Osteocyte (in vitro differentiated cells): Measurements from ENCODE around the gene ENO1. TPM values are rescaled to one million over a fixed set of nuclear protein-coding genes. Genes with fewer than 3 reads are reported as not detected.

ENCODE experiments used
- DNase-seq: peaks from one replicate; pipeline ENCODE4 v3.0.0; 2021; ENCODE audit warnings: mixed read lengths; ENCODE audit not compliant: unreplicated experiment; ENCODE audit errors: extremely low spot score
- H3K27ac Mint-ChIP-seq: one replicate; pipeline ENCODE4 v1.8.0; 2021; ENCODE audit warnings: mild to moderate bottlenecking, mixed read lengths; ENCODE audit not compliant: unreplicated experiment
- H3K27me3 Mint-ChIP-seq: one replicate; pipeline ENCODE4 v1.8.0; 2021; ENCODE audit warnings: mixed read lengths; ENCODE audit not compliant: unreplicated experiment
- H3K36me3 Mint-ChIP-seq: one replicate; pipeline ENCODE4 v1.8.0; 2021; ENCODE audit warnings: mixed read lengths; ENCODE audit not compliant: unreplicated experiment
- H3K4me1 Mint-ChIP-seq: one replicate; pipeline ENCODE4 v1.8.0; 2021; ENCODE audit warnings: mixed read lengths; ENCODE audit not compliant: unreplicated experiment
- H3K4me3 Mint-ChIP-seq: one replicate; pipeline ENCODE4 v1.8.0; 2021; ENCODE audit warnings: mild to moderate bottlenecking, moderate library complexity, mixed read lengths; ENCODE audit not compliant: unreplicated experiment
- H3K9me3 Mint-ChIP-seq: one replicate; pipeline ENCODE4 v1.8.0; 2021; ENCODE audit warnings: mixed read lengths; ENCODE audit not compliant: unreplicated experiment
- total RNA-seq: library from RNA; stranded (reverse); gene quantifications from 2 replicates; pipeline ENCODE4 v1.2.1, GENCODE V29; 2021
- TF ChIP-seq, protein P1 (sequence below): fragments of 200-600 bp; sonication (generic); IDR thresholded peaks from 2 replicates; pipeline ENCODE4 v1.5.0; 2021; ENCODE audit warnings: antibody characterized with exemption, mild to moderate bottlenecking, moderate library complexity

ENO1 gene
- total RNA-seq, 1 donor from 2014 or later = 744 TPM

- H3K36me3 Mint-ChIP-seq = peaks cover 35% of the 10 kb centered on the region
- TF ChIP-seq, protein P1, sequence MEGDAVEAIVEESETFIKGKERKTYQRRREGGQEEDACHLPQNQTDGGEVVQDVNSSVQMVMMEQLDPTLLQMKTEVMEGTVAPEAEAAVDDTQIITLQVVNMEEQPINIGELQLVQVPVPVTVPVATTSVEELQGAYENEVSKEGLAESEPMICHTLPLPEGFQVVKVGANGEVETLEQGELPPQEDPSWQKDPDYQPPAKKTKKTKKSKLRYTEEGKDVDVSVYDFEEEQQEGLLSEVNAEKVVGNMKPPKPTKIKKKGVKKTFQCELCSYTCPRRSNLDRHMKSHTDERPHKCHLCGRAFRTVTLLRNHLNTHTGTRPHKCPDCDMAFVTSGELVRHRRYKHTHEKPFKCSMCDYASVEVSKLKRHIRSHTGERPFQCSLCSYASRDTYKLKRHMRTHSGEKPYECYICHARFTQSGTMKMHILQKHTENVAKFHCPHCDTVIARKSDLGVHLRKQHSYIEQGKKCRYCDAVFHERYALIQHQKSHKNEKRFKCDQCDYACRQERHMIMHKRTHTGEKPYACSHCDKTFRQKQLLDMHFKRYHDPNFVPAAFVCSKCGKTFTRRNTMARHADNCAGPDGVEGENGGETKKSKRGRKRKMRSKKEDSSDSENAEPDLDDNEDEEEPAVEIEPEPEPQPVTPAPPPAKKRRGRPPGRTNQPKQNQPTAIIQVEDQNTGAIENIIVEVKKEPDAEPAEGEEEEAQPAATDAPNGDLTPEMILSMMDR = no peak
- peaks cover 67% of the 10 kb centered on the region for H3K4me1 Mint-ChIP-seq
- DNase-seq = no peak
- peak overlapping the region; percentile 95 for H3K27ac Mint-ChIP-seq
- no peaks in the 10 kb centered on the region for H3K9me3 Mint-ChIP-seq
- peak overlapping the region; percentile 57 for H3K4me3 Mint-ChIP-seq
- H3K27me3 Mint-ChIP-seq = no peaks in the 10 kb centered on the region
Observed at GRCh38 chr1:8875216-8875861, 3.1 kb downstream of the ENO1 start.

GRCh38 chr1:8874230-8875201, 4.0 kb downstream of the ENO1 start:
- Mint-ChIP-seq H3K36me3 (peaks cover 42% of the 10 kb centered on the region), H3K4me1 (peaks cover 65% of the 10 kb centered on the region), H3K27ac (peak overlapping the region; percentile 95), H3K9me3 (no peaks in the 10 kb centered on the region), H3K27me3 (no peaks in the 10 kb centered on the region), H3K4me3 (peak overlapping the region; percentile 57)
- DNase-seq = no peak
- TF ChIP-seq, protein P1 = no peak

GRCh38 chr1:8873506-8874229, 4.8 kb downstream of the ENO1 start:
- Mint-ChIP-seq H3K27me3 (no peaks in the 10 kb centered on the region), H3K36me3 (peaks cover 50% of the 10 kb centered on the region), H3K4me3 (no peak overlapping the region), H3K27ac (peak overlapping the region; percentile 95), H3K4me1 (peaks cover 68% of the 10 kb centered on the region), H3K9me3 (no peaks in the 10 kb centered on the region)
- TF ChIP-seq, protein P1 = no peak
- DNase-seq = peak; percentile 94

- Mint-ChIP-seq H3K9me3 (no peaks in the 10 kb centered on the region), H3K27me3 (no peaks in the 10 kb centered on the region), H3K36me3 (peaks cover 52% of the 10 kb centered on the region), H3K4me3 (no peak overlapping the region), H3K27ac (peak overlapping the region; percentile 95), H3K4me1 (peaks cover 68% of the 10 kb centered on the region)
- DNase-seq = no peak
- TF ChIP-seq, protein P1 = no peak
Observed at GRCh38 chr1:8873001-8873400, 5.5 kb downstream of the ENO1 start.
